HG03280 (cell line): Measurements from ENCODE around the gene CYP27C1.
"Not testable (repeated sequence)": the region's sequence is repeated elsewhere in the genome, so short reads cannot be mapped to it uniquely, and the experiment has no call there.

Source experiments
- ATAC-seq: cut with Tn5 transposase; IDR thresholded peaks from one replicate; pipeline ENCODE4 v1.9.1; 2021; ENCODE audit warnings: mild to moderate bottlenecking, moderate library complexity; ENCODE audit not compliant: unreplicated experiment

The CYP27C1 gene, protein sequence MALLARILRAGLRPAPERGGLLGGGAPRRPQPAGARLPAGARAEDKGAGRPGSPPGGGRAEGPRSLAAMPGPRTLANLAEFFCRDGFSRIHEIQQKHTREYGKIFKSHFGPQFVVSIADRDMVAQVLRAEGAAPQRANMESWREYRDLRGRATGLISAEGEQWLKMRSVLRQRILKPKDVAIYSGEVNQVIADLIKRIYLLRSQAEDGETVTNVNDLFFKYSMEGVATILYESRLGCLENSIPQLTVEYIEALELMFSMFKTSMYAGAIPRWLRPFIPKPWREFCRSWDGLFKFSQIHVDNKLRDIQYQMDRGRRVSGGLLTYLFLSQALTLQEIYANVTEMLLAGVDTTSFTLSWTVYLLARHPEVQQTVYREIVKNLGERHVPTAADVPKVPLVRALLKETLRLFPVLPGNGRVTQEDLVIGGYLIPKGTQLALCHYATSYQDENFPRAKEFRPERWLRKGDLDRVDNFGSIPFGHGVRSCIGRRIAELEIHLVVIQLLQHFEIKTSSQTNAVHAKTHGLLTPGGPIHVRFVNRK

DNA sequence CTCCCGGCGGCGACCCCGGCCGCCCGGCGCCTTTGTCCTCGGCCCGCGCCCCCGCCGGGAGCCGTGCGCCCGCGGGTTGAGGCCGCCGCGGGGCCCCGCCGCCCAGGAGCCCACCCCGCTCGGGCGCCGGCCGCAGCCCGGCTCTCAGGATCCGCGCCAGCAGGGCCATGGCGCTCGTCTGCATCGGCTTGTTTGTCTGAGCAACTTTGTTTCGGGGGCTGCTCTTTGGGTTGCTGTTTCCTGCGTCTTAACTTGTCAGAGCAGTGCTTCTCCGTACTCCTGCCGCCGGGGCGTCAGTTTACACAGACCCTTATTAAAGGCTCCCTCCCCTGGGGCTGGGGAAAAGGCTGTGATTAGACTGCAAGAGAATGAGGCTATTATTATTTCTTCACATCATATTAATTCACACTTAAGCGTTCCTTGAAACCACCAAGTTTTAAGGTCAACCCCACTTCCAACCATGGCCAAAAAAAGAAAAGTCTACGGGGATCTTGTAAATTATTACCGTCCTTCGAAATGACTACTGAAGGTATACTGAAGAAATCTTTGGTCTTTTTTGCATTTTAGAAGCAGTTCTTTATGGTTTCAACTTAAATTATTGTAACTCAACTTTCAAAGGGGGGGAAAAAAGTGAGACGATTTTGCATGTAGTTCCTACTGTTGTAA lies at the start of gene CYP27C1:
Gene CYP27C1 (minus strand): TSS at position 198 of the 666 bp plus-strand sequence. CDS start 29 bp downstream, at position 169.
- no peak for ATAC-seq

DNA sequence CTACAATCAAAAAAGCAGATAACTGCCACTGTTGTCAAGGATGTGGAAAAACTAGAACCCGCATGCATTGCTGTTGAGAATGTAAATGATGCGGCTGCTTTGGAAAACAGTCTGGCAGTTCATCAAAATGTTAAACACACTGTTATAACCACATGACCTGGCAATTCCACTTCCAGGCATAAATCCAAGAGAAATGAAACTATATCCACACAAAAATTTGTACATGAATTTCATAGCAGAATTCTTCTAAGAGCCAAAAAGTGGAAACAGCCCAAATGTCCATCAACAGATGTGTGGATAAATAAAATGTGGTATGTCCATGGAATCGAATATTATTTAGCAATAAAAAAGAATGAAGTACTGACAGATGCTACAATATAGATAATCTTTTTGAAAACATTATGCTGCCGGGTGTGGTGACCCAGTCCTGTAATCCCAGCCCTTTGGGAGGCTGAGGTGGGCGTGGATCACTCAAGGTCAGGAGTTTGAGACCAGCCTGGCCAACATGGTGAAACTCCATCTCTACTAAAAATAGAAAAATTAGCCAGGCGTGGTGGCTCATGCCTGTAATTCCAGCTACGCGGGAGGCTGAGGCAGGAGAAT lies 41.8 kb upstream of the CYP27C1 start:
- ATAC-seq: no peak

DNA sequence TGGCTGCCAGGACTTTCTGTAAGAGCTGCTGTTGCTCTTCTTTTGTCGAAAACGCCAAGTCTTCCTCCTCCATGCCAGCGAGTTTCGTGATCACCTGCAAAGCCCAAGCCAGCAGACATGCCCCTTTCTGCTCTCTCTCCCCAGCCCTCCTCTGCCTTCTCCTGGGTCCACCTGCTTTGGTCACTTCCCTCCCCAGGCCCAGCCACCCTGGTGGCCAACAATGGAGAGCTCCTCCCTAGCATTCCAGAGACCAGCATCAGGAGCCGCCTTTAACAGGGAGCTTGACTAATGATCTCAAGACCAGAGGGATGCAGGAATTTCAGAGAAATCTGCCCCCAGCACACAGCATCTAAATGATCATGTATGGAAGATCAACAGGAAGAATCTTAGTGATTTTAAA lies 39.3 kb upstream of the CYP27C1 start:
- ATAC-seq: no peak

DNA sequence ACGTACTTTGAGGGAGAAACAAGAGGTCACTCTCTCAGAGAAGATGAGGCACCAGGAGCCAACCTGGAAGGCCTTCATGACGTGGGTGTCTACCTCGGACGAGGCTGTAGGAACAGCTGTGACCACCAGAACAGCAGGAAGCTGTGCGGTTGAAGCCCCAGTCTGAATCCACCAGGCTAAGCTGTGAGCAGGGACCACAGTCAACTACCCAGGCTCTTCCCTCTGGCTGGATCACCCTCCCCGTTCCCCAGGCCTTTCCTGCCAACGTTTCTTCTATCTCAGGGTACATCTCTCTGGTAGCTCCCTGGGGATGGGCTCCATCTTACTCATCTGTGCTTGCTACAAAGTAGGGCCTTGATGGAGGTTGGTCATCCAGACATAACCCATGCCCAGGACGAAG lies 36.8 kb upstream of the CYP27C1 start:
- no peak for ATAC-seq

DNA sequence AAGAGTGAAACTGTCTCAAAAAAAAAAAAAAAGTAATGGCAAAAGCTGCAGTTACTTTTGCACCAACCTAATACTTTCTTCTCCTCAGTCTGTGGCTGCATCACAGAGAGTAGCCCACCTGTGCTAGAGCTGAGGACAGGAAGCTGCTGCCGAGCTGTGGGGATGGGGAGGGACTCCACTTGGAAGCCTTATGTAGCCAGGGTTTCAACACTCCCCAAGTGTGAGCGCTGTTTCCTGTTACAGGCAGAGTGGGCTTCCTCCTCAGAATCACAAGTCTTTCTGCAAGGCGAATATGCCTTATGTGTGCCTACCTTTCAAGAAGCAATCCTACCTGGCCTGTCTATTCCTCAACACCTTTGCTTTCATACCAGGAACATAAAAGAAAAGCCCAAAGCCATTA lies 36.3 kb upstream of the CYP27C1 start:
- no peak for ATAC-seq

DNA sequence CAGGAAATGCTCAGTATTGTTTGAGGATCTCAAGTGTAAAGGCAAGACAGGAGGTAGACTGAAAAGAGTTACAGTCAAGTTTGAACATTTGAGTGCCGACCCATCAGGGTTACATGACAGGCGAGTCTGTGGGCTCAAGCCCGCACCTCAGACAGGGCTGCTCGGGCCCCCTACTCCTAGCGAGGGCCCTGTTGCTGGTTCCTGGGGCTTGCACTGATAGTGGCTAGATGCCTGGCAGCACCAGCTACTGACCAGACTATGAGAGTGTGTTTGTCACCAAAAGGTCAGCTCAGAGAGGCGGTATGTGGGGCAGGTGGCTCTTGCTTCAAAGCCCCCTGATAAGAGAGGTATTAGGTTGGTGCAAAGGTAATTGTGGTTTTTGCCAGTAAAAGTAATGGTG lies 35.6 kb upstream of the CYP27C1 start:
- ATAC-seq: no peak

DNA sequence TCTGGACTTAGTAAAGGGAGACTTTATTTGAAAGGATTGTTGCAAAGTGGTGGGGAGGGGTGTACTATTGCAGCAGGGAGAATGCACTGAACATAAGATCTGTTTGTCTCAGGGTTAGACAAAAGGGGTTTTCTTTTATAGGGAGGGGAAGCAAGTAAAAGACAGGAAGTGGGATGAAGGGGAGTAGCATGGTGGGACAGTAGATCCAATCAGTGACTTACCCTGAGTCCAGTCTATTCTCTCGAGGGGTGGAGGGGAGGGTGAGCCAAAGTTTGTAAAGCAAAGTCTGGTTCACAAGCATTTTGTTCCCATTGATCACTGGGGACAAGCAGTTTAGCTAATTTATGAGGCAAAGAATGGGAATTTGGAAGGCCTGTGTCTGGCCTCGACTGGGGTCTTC lies 35.0 kb upstream of the CYP27C1 start:
- ATAC-seq: no peak

DNA sequence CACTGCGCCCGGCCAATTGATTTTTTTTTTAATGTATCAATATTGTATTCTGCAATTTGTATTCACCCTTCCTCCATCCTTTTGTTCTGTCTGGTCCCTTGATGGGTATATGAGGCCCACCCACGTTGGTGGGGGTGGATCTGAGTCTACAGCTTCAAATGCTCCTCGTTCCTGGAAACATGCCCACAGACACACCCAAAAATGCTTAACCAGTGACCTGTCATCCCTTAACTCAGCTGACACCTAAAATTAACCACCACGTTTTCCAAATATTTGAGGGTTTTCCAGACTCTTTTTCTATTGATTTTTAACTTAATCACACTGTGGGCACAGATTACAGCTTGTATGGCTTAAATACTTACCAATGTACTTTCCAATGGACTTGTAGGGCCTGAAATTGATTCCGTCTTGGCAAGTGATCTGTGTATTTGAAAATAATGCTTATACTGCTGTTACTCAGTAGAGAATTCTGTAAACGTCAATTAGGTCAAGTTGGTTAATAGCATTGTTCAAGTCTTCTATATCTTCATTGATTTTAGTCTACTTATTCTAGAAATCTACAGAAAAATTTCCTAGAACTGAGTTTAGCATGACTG lies 34.4 kb upstream of the CYP27C1 start:
- ATAC-seq: no peak

DNA sequence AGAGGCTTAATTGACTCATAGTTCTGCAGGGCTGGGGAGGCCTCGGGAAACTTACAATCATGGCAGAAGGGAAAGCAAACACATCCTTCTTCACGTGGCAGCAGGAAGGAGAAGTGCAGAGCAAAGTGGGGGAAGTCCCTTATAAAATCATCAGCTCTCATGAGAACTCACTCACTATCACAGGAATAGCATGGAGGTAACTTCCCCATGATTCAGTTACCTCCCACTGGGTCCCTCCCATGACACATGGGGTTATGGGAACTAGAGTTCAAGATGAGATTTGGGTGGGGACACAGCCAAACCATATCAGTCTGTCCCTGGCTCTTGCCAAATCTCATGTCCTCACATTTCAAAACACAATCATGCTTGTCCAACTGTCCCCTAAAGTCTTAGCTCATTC lies 21.1 kb upstream of the CYP27C1 start:
- not testable (repeated sequence) for ATAC-seq

DNA sequence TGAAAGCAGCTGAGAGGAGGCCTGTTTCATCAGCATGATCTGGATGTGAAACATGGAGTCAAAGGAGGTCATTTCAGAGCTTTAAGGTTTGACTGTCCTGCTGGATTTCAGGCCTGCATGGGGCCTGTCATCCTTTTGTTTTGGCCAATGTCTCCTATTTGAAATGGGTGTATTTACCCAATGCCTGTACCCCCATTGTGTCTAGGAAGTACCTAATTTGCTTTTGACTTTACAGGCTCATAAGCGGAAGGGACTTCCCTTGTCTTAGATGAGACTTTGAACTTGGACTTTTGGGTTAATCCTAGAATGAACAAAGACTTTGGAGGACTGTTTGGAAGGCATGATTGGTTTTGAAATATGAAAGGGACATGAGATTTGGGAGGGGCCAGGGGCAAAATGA lies 19.3 kb upstream of the CYP27C1 start:
- no peak for ATAC-seq

DNA sequence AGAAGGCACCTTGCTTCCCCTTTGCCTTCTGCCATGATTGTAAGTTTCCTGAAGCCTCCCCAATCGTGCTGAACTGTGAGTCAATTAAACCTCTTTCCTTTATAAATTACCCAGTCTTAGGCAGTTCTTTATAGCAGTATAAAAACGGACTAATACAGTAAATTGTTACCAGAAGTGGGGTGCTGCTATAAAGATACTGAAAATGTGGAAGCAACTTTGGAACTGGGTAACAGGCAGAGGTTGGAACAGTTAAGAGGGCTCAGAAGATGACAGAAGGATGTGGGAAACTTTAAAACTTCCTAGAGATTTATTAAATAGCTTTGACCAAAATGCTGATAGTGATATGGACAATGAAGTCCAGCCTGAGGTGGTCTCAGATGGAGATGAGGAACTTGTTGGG lies 17.7 kb upstream of the CYP27C1 start:
- ATAC-seq: not testable (repeated sequence)

DNA sequence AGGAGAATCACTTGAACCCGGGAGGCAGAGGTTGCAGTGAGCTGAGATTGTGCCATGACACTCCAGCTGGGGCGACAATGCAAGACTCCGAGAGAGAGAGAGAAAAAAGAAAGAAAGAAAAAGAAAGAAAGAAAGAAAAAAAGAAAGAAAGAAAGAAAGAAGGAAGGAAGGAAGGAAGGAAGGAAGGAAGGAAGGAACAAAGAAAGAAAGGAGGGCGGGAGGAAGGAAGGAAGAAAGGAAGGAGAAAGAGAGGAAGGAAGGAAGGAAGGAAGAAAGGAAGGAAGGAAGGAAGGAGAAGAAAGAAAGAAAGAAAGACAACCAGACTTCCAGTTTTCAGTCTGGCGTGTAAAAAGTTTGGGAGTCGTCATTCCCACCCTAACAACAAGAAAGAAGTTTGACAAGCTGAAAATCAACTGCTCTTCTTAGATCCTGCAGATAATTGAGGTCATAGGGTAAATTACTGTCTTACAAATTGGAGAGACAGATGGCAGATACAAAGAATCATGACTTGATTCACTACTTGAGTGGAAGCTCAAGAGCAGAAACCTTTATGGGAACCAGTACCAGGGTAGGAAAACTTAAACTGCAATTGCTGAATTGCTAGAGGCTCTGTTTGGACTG lies 15.1 kb upstream of the CYP27C1 start:
- no peak for ATAC-seq

DNA sequence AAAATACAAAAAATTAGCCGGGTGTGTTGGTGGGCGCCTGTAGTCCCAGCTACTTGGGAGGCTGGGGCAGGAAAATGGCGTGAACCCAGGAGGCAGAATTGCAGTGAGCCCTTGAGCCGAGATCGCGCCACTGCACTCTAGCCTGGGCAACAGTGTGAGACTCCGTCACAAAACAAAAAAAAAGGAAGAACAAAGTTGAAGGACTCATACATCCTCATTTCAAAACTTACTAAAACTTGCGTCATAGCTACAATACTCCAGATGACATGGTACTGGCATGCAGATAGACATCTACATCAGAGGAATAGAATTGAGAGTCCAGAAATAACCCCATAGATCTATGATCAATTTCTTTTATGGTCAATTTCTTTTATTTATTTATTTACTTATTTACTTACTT lies 13.6 kb upstream of the CYP27C1 start:
- ATAC-seq: no peak

DNA sequence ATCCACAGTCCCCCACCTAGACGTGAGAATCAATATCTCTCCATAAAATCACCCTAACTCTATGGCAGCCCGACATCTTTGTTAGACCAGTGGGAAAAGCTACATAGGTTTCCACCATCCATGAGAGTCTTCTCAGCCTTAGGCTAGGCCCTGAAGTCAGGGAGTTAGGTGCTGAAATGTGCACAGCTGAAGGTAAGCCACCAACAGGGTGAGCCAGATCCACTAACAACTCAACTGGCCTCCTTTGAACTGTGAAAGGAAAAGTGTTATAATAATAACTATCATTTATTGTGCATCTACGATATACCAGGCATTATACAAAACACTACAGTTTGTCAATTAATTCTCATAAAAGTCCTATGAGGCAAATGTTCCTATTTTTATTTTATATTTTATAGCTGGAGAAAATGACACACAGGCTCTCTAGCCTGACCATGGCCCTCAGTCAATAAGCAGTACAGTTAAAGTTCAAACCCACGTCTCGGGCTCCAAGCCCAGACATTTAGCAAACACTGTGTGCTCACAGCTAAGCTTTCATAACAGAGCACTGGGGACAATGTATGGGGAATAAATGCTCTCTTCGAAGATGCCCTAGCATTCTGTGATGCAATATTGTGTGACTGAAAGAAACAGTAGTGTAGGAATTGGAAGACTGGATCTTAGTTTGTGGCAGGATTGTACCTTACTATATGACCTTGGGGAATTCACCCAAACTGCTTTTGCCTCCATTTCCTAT lies 11.2 kb upstream of the CYP27C1 start:
- ATAC-seq: no peak

DNA sequence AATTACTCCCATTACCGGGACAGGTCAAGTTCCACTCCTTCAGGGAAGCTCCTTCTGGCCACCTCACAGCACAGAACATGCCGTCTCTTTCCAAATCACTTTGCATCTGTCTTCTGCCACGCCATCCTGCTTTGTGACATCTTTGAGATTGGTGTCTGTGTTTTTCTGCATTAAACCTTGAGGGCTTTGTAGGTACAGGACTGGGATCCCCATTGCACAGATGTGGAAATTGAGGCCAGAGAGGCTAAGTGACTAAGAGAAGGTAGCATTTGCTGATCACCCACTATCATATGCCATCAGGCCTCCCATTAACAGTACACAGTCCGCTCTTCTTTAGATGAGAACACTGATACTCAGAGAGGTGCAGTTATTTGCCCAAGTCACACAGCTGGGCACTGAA lies 9.5 kb upstream of the CYP27C1 start:
- no peak for ATAC-seq

DNA sequence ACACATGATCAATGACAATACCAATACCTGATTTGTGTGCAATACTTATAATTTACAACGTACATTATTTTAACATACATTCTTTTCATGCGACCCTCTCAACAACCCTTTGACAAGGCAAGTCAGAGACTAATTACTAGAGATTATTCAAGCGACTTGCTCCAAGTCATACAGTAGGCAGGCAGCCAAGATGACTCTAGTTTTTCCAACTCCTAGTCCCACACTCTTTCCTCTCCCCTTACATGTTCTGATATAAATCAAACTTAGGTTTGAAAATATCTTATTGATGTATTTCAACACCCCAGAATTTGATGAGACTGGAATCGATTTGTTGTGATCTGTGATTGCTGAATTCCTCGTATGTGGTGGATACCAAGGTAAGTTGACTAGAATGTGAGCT lies 8.0 kb upstream of the CYP27C1 start:
- no peak for ATAC-seq

DNA sequence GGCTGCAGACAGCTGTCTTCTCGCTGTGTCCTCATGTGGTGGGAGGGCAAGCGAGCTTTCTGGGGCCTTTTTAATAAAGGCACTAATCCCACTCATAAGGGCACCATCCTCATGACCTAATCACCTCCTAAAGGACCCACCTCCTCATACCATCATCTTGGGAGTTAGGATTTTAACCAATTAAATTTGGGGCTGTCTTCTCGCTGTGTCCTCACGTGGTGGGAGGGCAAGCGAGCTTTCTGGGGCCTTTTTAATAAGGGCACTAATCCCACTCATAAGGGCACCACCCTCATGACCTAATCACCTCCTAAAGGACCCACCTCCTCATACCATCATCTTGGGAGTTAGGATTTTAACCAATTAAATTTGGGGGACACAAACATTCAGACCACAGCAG lies 7.2 kb upstream of the CYP27C1 start:
- not testable (repeated sequence) for ATAC-seq

DNA sequence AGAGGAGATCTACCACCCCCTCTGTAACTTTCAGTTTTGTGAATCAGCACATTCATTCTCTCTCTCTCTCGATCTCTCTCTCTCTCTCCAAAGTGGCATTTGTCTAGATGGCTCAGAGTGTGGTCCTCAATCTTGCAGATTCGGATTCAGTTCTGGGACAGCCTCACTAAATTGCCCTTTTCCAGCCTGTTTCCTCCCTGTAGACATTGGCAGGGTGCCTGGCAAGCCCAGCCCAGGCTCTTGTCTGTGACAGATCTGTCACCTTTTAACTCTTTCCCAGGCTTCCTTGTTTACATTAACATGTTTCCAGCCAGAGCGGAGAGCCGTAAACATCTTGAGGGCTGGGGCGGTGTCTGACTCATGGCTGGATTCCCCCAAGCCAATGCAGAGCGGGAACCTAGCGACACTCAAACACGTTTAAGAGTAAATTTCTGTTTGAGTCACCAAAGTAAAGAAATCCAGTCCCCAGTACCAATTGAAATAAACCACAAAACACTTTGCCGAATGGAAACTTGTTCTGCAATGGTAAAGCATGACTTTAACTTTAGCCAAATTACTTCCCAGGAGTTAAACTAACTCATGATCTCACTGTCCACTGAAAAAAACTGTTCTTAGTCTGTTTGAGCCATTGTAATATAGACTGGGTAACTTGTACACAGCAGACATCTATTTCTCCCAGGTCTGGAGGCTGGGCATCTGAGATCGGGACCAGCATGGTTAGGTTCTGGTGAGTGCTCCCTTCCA lies 6.6 kb upstream of the CYP27C1 start:
- peak; percentile 89 for ATAC-seq

DNA sequence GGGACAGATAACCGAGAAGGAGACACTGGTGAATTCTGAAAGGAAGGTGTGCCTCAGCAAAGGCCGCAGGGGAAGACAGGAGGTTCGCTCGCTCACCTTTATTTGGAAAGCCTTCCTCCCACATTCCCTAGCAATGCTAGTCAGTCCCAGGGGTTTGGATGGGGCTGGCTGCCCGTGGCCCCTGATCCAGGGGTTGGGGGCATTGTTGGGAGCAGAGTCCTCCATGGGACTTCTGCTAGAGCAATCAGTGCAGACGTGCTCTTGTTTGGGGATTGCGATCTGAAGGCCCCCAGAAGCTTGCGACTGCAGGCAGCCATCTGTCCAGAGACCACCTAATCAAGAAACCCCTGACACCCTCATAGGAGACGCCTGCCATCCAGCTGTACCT lies 6.0 kb upstream of the CYP27C1 start:
- ATAC-seq: no peak
